ENCODE results near the gene TNS1. TPM values are rescaled to one million over a fixed set of nuclear protein-coding genes. Genes with fewer than 3 reads are reported as not detected.
"Not testable (repeated sequence)": the region's sequence is repeated elsewhere in the genome, so short reads cannot be mapped to it uniquely, and the experiment has no call there.

Gene TNS1
- 45.7 and 48.9 TPM in 2 replicates for total RNA-seq

DNA sequence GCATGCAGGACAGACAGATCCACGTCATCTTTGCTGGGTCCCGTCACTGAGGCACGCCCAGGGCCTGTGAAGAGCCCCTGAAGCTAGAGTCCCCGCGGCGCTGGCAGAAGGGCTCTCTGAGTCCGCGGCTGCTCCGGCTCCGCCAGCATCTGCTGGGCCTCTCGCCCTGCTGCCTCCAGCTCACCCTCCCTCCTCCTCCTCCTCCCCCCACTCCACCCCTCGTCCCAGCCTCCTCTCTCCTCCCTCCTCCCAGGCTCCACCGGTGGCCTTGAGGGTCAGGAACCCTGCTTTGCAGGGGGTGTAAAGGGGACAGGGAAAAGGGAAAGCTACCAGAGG, at the start of gene TNS1:
Gene TNS1, minus strand, starts transcription at position 151 of the 336 bp plus-strand sequence. Its CDS starts 123 bp downstream, at position 28.
- H3K4me1 ChIP-seq (ENCODE audit: insufficient read depth, low read length) = peaks cover 76% of the 10 kb centered on the region
- H3K4me2 ChIP-seq (ENCODE audit: insufficient read depth, low read length) = peak within 1 kb of the TSS; percentile 73
- peak; percentile 70 for DNase-seq (ENCODE audit: insufficient read length, low spot score, missing footprints)
- H4K20me1 ChIP-seq (ENCODE audit: insufficient read depth, low read length) = peaks cover 7% of the 10 kb centered on the region
- no peaks in the 10 kb centered on the region for H3K9me3 ChIP-seq (ENCODE audit: low read depth, low read length)
- H3K36me3 ChIP-seq (ENCODE audit: insufficient read depth, low read length) = no peaks in the 10 kb centered on the region
- H3K27me3 ChIP-seq (ENCODE audit: insufficient read depth, low read length) = no peaks in the 10 kb centered on the region
- peak within 1 kb of the TSS; percentile 91 for H3K27ac ChIP-seq (ENCODE audit: low read depth, low read length)
- H3K79me2 ChIP-seq (ENCODE audit: insufficient read depth, low read length) = peaks cover 32% of the 10 kb centered on the region
- TF ChIP-seq, protein P1, sequence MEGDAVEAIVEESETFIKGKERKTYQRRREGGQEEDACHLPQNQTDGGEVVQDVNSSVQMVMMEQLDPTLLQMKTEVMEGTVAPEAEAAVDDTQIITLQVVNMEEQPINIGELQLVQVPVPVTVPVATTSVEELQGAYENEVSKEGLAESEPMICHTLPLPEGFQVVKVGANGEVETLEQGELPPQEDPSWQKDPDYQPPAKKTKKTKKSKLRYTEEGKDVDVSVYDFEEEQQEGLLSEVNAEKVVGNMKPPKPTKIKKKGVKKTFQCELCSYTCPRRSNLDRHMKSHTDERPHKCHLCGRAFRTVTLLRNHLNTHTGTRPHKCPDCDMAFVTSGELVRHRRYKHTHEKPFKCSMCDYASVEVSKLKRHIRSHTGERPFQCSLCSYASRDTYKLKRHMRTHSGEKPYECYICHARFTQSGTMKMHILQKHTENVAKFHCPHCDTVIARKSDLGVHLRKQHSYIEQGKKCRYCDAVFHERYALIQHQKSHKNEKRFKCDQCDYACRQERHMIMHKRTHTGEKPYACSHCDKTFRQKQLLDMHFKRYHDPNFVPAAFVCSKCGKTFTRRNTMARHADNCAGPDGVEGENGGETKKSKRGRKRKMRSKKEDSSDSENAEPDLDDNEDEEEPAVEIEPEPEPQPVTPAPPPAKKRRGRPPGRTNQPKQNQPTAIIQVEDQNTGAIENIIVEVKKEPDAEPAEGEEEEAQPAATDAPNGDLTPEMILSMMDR (IDR thresholded peaks at IDR 0.05; ENCODE audit: extremely low read depth, low read depth, low read length) = no peak
- H3K4me3 ChIP-seq (ENCODE audit: insufficient read depth, low read length) = peak within 1 kb of the TSS; percentile 66
- peak within 1 kb of the TSS; percentile 66 for H2AFZ ChIP-seq (ENCODE audit: low read length)

DNA sequence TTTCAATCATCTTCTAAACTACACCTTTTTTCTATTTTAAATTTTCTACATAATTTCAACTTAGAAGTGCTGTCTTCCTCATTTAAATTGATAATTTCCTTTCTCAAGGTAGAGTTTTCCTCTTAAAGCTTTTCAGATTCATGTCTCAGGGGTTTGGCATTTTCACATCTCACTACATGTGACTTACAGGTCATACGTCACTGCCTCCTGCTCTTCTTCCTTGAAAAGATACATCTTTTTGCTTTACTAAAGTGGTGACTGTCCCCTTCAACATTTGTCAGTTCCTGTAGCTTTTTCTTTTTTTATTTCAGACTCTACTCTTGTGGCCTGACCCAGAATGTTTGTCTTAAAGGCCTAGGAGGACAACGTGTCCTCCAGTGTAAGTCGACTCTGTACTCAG, 49.1 kb upstream of the TNS1 start:
- no peak overlapping the region for H3K4me2 ChIP-seq (ENCODE audit: insufficient read depth, low read length)
- no peak for DNase-seq (ENCODE audit: insufficient read length, low spot score, missing footprints)
- TF ChIP-seq, protein P1 (IDR thresholded peaks at IDR 0.05; ENCODE audit: extremely low read depth, low read depth, low read length) = no peak
- no peak overlapping the region for H3K4me3 ChIP-seq (ENCODE audit: insufficient read depth, low read length)
- peaks cover 45% of the 10 kb centered on the region for H3K27me3 ChIP-seq (ENCODE audit: insufficient read depth, low read length)
- H2AFZ ChIP-seq (ENCODE audit: low read length) = no peak overlapping the region
- no peaks in the 10 kb centered on the region for H3K36me3 ChIP-seq (ENCODE audit: insufficient read depth, low read length)
- no peaks in the 10 kb centered on the region for H3K4me1 ChIP-seq (ENCODE audit: insufficient read depth, low read length)
- no peaks in the 10 kb centered on the region for H4K20me1 ChIP-seq (ENCODE audit: insufficient read depth, low read length)
- no peak overlapping the region for H3K27ac ChIP-seq (ENCODE audit: low read depth, low read length)
- H3K9me3 ChIP-seq (ENCODE audit: low read depth, low read length) = no peaks in the 10 kb centered on the region
- H3K79me2 ChIP-seq (ENCODE audit: insufficient read depth, low read length) = no peaks in the 10 kb centered on the region

DNA sequence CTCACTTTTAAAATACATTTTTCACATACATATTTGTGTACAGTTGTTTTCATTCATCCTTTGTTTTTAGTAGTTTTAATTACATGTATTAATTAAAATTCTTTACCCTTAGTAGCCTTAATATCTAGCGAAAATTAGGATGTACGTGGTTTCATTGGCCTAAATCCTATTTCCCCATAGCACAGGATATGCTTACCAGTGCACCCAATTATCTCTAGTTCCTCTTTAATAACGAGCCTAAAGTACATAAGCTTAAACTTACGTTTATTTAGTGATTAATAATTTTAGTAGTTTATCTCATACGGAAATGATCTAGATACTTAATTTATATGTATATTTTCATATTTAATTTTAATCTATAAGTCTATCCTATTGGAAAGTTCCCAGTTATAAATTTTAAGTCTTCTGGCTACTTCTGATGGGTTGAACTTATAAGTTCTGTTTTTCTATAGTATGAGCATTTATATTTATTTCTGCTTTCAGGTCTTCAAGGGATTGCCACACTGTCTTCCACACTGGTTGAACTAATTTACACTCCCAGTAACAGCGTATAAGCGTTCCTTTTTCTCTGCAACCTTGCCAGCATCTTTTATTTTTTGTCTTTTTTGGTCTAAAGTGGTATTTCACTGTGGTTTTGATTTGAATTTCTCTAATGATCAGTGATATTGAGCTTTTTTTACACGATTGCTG, 44.9 kb upstream of the TNS1 start:
- Histone ChIP-seq H3K9me3 (ENCODE audit: low read depth, low read length) (no peaks in the 10 kb centered on the region), H4K20me1 (ENCODE audit: insufficient read depth, low read length) (no peaks in the 10 kb centered on the region), H2AFZ (ENCODE audit: low read length) (no peak overlapping the region), H3K27me3 (ENCODE audit: insufficient read depth, low read length) (peaks cover 43% of the 10 kb centered on the region), H3K79me2 (ENCODE audit: insufficient read depth, low read length) (no peaks in the 10 kb centered on the region), H3K4me2 (ENCODE audit: insufficient read depth, low read length) (no peak overlapping the region), H3K36me3 (ENCODE audit: insufficient read depth, low read length) (no peaks in the 10 kb centered on the region), H3K4me3 (ENCODE audit: insufficient read depth, low read length) (no peak overlapping the region), H3K27ac (ENCODE audit: low read depth, low read length) (no peak overlapping the region), H3K4me1 (ENCODE audit: insufficient read depth, low read length) (no peaks in the 10 kb centered on the region)
- no peak for DNase-seq (ENCODE audit: insufficient read length, low spot score, missing footprints)
- TF ChIP-seq, protein P1 (IDR thresholded peaks at IDR 0.05; ENCODE audit: extremely low read depth, low read depth, low read length) = no peak

DNA sequence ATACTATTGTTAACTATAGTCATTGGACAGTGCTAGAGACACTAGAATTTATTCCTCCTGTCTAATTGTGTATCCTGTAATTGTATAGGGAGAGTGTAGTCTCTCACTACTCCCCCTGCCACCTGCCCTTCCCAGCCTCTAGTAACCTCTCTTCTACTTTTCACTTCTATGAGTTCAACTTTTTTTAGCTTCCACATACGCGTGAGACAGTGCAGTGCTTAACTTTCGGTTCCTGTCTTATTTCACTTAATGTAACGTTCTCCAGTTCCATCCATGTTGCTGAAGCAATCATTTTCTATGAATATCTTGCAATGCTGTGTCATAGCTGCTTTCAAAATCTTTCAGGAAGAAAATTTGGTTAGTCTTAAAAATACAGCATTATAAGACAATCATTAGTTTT, 43.4 kb upstream of the TNS1 start:
- H3K4me2 ChIP-seq (ENCODE audit: insufficient read depth, low read length) = no peak overlapping the region
- no peaks in the 10 kb centered on the region for H3K4me1 ChIP-seq (ENCODE audit: insufficient read depth, low read length)
- H3K79me2 ChIP-seq (ENCODE audit: insufficient read depth, low read length) = no peaks in the 10 kb centered on the region
- peaks cover 45% of the 10 kb centered on the region for H3K27me3 ChIP-seq (ENCODE audit: insufficient read depth, low read length)
- H4K20me1 ChIP-seq (ENCODE audit: insufficient read depth, low read length) = no peaks in the 10 kb centered on the region
- H3K9me3 ChIP-seq (ENCODE audit: low read depth, low read length) = no peaks in the 10 kb centered on the region
- H3K27ac ChIP-seq (ENCODE audit: low read depth, low read length) = no peak overlapping the region
- H2AFZ ChIP-seq (ENCODE audit: low read length) = no peak overlapping the region
- no peaks in the 10 kb centered on the region for H3K36me3 ChIP-seq (ENCODE audit: insufficient read depth, low read length)
- TF ChIP-seq, protein P1 (IDR thresholded peaks at IDR 0.05; ENCODE audit: extremely low read depth, low read depth, low read length) = no peak
- no peak for DNase-seq (ENCODE audit: insufficient read length, low spot score, missing footprints)
- no peak overlapping the region for H3K4me3 ChIP-seq (ENCODE audit: insufficient read depth, low read length)

DNA sequence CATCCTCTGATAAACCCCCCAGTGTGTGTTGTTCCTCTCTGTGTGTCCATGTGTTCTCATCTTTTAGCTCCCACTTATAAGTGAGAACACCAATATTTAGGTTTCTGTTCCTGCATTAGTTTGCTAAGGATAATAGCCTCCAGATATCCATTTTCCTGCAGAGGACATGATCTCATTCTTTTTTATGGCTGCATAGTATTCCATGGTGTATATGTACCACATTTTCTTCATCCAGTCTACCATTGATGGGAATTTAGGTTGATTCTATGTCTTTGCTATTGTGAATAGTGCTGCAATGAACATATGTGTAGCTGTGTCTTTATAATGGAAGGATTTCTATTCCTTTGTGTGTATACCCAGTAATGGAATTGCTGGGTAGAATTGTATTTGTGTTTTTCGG, 41.8 kb upstream of the TNS1 start:
- not testable (repeated sequence) for H3K79me2 ChIP-seq (ENCODE audit: insufficient read depth, low read length); H3K36me3 ChIP-seq (ENCODE audit: insufficient read depth, low read length); H3K27ac ChIP-seq (ENCODE audit: low read depth, low read length); H3K4me2 ChIP-seq (ENCODE audit: insufficient read depth, low read length); DNase-seq (ENCODE audit: insufficient read length, low spot score, missing footprints); H3K4me1 ChIP-seq (ENCODE audit: insufficient read depth, low read length); H3K4me3 ChIP-seq (ENCODE audit: insufficient read depth, low read length); H3K9me3 ChIP-seq (ENCODE audit: low read depth, low read length); H2AFZ ChIP-seq (ENCODE audit: low read length); H4K20me1 ChIP-seq (ENCODE audit: insufficient read depth, low read length)
- H3K27me3 ChIP-seq (ENCODE audit: insufficient read depth, low read length) = peaks cover 48% of the 10 kb centered on the region
